GM21529 (cell line): Measurements from ENCODE around the gene EMX2.
"Not testable (repeated sequence)": the region's sequence is repeated elsewhere in the genome, so short reads cannot be mapped to it uniquely, and the experiment has no call there.

Experiments used
- ATAC-seq: cut with Tn5 transposase; IDR thresholded peaks from one replicate; pipeline ENCODE4 v1.9.1; 2021; ENCODE audit not compliant: unreplicated experiment

EMX2 gene

DNA sequence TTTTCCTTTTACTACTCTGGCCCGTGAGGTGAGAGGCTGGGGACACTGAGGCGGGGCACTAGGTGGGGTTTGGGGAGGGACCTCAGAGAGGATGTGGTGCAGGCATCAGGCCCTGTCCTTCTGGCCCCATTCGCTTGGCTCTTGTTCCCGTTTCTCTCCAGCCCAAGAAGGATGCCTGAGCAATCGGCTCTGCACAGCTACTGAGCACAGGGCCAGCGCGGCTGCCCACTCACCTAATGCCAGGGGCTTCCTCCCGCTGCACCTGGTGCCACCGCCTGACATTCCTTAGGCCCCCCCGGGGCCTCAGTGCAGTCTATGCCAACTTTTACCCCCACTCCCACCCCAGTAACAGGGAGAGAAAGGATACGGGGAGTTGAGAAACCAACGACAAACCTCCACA, 12.5 kb downstream of the EMX2 start:
- ATAC-seq, result no peak

DNA sequence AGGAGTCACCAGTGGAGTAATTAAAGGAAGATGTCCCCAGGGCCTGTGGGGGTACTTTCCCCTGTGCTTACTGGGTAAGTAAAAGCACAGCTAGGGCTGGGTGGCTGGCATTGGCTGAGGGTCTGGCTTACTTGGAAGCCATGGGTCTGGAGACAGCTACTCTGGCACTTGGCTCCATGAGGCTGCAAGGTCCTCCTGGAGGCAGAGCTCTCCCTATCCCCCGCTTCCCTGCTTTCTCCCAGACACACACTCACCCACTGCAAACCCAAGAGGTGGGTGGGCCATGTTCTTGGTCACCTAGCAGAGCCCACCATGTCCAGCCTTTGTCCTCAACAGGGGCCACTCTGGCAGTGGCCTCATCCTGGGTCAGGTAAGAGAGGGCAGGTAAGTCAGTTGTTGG, 13.3 kb downstream of the EMX2 start:
- ATAC-seq, result no peak

DNA sequence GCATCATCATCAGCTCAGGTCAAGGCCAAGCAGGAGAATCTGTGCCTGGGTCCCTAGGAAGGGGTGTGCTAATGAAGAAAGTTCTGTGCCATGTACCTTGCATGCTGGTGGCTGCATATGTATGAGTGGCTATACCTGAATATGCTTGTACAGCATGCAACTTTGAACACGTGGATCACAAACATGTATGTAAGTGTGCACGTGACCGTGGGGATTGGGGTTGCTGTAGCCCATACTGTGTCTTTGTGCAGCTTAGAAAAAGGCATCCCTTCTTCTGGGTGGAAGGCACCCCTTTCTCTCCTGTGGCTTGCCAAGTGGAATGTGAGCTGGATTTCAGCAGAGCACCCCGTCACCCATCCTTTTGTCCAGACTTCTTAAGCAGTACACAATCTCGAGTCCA, 13.8 kb downstream of the EMX2 start:
- no peak for ATAC-seq

DNA sequence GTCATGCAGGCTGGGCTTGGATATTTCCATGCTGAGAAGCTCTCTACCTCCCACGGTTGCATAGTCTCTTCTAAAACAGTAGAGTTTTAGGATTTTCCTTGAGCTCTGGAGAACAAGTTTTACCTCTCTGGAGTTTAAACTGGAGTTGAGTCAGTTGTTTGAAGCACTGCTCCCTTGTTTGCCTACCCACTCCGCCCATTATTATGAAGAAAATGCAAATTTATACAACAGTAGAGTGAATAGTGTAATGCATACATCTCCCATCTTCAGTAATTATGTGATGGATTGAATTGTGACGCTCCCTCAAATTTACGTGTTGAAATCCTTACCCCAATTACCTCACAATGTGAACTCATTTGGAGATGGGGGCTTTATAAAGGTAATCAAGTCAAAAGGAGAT, 17.2 kb downstream of the EMX2 start:
- no peak for ATAC-seq

DNA sequence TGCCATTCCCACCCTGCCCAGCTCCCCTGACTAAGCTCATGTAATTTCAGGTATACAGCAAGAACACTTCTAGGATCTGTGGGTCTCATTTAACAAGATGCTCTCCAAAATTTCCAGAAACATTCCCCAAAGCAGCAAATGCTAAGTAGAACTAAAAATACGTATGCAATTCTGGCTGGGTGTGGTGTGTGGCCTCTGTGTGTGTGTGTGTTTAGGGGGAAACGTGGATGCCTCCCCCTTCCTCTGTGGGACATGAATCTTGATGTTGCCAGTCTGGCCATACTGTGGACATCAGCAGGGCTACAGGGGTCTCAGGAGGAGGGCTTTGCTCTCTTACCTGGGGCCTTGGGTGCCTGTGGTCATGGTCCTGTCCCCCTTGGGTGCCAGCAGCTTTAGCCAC, 18.4 kb downstream of the EMX2 start:
- ATAC-seq, result no peak

DNA sequence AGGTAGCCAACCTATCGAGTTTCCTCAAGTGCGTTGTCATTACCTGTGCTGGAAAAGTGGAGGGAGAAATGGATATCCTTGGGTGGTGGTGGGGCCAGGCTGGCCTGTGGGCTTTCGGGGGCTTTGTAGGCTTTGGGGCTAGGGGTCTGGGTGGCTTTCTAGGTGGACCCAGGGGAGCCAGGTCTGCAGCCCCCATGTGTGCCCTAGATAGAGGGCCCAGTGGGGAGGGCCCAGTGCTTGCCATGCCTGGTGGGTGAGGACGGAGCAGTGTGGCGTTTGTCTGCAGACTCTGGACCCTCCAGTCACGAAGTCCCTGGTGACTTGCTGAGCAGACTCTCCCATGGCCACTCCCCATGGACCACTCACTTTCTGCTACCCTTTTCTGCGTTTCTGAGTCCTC, 19.7 kb downstream of the EMX2 start:
- ATAC-seq, result no peak

DNA sequence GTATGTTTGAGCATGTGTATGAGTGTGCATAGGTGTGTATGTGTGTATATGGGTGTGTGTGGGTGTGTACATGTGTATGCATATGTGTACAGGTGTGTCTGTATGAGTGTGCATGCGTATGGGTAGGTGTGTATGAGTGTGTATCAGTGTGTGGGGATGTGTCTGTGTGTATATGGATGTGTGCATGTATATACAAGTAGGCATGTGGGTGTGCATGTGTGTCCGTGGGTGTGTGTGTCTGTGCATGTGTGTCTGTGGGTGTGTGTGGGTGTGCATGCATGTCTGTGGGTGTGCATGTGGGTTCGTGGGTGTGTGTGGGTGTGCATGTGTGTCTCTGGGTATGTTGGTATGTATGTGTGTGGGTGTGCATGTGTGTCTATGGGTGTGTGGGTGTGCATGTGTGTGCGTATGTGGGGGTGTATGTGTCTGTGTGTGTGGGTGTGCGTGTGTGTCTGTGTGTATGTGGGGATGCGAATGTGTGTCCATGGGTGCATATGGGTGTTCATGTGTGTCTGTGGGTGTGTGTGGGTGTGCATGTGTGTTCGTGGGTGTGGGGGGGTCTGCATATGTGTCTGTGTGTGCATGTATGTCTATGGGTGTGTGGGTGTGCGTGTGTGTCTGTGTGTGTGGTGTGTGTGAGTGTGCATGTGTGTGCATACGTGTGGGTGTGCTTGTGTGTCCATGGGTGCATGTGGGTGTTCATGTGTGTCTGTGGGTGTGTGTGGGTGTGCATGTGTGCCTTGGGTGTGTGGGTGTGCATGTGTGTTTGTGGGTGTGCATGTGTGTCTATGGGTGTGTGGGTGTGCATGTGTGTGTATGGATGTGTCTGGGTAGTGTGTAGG, 20.6 kb downstream of the EMX2 start:
- ATAC-seq, result no peak

DNA sequence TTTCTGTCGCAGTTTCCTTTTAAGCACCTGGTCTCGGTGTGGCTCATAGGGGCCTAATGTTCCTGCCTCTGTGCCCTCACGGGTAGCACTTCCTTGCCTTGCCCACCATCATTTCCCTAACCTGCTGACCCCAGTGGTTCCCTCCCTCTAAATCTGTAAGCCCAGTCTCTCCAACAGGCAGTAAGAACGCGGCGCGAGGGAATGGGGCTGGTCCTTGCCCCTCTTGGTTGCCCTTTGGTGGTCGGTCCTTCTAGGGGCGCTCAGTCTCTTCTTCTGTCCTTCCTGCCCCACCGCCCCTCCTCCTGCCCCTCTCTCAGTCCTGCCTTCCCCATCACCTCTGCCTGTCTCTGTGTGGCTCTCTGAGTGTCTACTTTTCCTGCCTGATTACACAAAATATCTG, 21.2 kb downstream of the EMX2 start:
- no peak for ATAC-seq

DNA sequence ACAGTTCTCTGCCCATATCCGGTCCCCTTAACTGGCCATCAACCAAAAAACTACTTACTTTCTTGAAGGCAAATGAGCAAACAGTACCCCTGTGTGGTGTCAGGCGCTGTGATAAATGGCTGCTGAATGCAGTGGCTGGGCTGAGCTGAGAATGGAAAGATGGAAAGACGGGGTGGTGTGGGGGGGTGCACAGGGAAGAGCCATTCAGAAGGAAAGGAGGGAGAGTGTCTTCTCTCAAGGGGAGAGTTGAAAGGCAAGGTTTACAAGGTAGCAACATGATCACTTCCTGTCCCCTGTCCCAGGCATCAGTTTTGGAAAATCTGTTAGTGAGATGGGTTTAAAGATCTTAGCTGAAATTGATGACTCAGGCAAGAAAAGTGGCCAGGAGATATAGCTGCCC, 22.5 kb downstream of the EMX2 start:
- no peak for ATAC-seq

DNA sequence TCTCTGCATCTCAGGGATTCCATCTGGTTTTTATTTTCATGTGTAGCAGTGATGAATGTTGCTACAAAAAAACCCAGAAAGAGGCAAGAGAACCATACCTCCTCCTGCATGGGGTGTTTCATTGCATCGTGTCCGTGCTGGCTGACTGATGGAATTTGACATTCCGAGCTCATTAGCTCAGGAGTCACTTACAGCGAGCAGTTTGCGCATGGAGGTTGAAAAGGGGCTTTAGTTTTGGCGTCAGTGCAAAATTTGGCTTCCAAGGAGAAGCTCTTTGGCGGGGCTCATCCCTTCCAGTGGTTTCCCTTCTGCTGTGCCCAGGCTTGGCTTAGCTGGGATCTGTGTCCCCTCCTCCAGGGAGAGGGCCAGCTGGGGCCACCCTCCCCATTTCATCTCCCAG, 25.8 kb downstream of the EMX2 start:
- no peak for ATAC-seq

DNA sequence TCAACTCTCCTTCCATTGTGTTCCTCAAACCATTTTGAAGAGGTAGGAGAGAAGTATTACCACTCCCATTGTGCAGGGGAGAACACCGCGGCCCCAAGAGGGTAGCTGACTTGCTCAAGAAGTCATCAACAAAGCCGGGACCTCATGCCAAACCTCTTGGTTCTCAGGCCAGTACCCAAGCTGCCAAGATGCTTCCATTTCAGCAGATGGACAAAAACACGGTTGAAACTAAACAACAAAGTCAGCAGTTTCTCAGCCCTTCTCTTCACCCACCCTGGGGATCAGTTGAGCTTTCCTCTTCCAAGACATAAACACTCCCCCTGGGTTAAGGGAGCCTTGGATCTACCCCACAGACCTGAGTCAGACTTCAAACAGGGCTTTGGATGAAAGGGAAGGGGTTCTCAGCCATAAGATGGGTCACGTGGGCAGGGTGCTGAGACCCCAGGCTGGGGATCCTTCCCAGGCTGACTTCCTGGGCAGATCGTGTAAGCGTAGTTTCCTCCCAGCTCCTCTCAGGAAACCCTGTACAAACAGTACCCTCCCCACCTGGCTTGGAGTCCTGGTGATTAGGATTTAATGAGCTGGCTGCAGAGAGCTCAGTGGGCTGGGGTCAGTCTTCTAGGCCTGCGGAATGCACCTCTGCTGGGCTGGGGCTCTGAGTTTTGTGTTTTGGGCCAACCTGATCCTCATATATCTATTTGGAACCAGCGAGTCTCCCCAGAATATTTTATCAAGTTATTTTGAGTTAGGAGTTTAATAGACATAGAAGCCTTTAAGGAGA, 27.3 kb downstream of the EMX2 start:
- ATAC-seq, result no peak

DNA sequence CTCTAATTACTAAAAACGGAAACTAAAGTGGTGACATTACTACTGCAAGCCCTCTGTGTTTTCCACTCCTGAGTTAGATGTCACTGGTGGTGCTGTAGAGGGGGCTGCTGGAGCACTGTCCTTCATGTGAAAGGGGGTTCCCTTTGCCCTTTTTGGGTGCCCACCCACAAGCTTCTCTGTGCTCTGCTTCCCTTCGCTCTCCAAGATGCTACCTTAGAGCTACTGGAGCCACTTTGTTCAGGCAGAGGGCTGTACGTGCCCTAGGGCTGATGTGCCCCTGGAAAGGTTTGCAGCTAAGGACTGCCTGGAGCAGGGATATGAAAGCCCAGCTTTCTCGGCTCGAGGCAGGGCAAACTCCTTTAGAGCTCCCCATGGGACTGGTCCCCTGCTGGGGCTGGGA, 28.3 kb downstream of the EMX2 start:
- no peak for ATAC-seq

DNA sequence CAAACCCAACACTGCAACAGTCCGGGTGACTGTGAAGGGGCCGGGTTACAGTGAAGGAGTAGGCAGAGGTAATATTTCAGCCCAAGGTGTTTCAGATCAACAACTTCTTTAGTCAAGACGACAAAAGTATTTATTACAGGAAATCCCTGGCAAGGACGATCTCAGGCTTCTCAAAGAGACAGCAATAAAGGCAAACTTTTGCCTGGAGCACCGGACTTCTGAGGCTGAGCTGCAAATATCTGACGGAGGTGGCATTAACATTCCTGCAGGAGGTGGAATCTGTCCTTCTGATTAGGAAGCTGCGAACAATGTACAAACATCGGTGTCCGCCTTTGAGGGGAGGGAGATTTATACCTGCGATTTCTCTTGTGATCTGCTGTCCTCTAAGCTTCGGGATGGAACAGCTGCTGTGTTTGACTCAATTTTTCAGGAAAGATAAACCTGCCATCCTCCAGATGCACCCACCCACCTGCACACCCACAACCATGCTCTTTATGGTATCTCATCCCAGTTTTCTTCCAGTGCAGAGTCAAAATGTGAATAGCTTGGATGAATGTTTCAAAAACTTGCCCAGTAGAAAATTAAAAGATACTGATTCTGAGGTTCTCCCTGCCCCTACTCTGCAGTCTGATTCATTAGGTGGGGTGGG, 32.1 kb downstream of the EMX2 start:
- no peak for ATAC-seq

DNA sequence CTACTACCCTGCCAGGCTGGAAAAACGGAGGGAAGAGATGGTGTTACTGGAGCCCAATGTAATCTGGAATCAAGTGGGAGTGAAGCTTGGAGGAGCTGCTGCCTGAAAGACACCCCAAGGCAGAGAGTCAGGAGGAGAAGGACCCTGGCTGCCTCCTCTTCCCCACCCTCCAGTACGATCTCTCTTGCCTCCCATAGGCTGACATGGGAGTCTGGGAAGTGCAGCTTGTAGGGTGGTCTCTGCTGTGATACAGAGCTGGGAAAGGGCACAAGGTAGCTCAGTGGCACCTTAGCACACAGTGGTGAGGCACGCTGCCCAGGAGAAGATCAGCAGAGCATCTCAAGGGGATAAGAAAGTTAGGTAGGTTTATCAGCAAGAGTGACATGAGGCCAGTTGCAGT, 35.9 kb downstream of the EMX2 start:
- no peak for ATAC-seq

DNA sequence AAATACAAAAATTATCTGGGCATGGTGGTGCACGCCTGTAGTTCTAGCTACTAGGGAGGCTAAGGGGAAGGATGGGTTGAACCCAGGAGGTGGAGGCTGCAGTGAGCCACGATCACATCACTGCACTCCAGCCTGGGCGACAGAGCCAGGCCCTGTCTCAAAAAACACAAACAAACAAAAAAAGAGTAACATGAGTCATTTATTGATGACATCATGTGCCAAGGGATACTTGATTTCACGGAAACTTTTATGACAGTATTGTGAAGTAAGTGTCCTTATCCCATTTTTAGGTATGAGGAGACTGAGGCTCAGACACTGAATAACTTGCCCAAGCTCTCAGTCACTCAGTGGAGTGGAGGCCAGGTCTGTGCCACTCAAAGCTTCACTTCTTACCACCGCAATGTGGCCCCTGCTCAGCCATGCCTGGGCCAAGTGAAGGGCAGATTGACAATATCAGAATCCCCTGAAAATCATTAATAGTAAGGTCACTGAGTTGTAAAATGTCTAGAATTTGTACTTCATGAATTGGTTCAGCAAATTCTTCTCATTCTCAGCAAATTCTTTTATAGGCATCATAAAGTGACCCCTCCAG, 36.5 kb downstream of the EMX2 start:
- ATAC-seq, result no peak

DNA sequence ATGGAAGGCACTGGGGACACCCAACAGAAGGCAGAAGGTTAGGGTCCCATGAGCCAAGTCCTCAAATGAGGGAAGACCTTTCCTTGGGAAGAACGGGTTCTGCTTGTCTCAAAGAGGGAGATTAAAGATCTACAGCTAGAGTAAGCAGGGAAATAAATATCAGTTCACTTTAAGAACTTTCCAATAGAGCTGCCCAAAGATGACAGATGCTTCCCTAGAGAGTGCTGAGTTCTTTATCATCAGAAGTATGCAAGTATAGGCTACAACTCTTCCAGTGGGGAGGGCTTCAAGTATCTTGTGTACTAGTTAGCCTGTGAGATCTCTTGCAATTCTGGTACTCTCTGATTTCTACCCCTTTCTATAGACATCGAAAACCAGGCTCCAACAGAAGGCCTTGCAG, 39.4 kb downstream of the EMX2 start:
- ATAC-seq, result no peak

DNA sequence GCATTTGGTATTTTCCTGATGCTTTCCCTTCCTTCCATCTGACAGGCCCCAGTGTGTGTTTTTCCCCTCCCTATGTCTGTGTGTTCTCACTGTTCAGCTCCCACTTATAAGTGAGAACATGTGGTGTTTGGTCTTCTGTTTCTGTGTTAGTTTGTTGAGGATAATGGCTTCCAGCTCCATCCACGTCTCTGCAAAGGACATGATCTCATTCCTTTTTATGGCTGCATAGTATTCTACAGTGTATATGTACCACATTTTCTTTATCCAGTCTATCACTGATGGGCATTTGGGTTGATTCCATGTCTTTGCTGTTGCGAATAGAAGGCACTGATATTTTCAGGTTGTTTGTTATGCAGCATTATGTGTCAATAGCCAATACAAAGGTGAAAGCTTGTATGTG, 42.3 kb downstream of the EMX2 start:
- ATAC-seq, result not testable (repeated sequence)

DNA sequence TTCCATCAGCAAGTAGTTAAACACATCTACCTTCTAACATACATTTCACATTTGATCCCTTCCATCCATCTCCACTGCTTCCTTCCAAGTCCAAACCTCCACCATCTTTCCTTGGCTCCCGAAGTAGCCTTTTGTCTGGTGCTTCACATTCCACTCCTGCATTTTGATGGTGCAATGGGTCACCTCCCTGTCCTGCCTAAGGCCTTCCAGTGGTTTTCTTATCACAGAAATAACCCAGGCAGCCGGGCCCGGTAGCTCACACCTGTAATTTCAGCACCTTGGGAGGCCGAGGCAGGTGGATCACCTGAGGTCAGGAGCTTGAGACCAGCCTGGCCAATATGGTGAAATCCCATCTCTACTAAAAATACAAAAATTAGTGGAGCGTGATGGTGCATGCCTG, 44.5 kb downstream of the EMX2 start:
- no peak for ATAC-seq

DNA sequence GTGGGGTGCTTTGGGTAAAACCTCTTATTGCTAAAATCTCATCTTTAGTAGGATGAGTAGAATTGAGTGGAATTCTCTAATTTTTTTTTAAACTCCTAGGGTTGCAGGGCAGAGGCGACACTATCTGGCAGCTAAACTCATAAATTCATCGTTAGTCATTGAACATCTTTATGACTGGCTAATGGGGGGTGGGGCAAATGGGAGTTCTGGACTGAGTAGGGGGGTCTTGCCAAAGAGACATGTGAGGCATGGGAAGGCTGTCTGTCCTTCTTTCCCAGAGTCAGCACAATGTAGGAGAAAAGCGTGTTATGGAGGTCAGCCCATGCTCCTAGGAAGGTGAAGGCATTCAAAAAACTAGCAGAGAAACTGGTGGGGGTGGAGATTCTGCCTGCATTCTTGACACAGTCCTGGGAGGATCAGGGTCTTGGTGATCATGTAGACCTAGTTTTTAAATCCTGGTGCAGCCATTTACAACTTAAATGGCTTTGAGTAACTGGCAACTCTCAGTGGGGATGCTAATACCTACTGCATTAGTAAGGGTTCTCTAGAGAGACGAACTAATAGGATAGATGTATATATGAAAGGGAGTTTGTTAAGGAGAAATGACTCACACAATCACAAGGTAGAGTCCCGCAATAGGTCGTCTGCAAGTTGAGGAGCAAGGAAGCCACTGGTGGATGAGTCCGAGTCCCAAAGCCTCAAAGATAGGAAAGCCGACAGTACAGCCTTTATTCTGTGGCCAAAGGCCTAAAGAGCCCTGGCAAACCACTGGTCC, 47.7 kb downstream of the EMX2 start:
- no peak for ATAC-seq

DNA sequence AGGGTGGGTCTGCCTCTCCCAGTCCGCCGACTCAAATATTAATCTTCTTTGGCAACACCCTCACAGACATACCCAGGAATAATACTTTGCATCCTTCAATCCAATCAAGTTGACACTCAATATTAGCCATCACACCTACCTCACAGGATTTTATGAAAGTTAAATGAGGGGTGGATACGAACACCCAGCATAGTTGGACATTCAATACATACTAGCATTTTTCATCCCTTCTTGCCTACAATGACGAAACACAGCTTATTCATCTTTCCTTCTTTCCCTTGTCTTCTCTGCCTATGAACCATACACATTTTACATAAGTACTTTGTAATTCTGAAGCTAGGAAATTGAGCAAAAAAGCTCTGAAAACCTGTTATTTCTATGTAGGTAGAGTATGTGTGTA, 48.5 kb downstream of the EMX2 start:
- ATAC-seq, result no peak

DNA sequence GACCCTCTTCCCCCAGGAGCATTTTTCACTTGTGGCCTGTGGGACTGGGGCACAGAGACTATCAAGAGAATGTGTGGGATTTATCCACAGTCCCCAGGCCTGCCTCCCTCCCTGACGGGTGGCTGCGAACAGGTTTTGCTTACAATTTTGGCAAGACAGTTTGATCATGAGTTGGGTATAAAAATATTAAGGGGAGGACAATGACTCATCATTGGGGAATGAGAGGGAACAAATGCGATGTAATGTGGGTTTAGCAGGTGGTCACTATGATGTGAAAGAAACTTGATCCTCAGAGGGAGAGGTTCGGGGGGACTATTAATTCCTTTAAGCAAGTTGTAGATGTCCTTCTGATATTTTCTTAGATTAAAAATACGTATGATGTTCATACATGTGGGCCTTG, 52.2 kb downstream of the EMX2 start:
- ATAC-seq, result no peak
